SU-DHL-6 (cell line): ENCODE results near the gene HAGHL.

Experiments used
- CTCF ChIP-seq: fragments of 200-600 bp; sonication (generic); IDR thresholded peaks from one replicate; pipeline ENCODE4 v1.5.1; 2017; ENCODE audit warnings: antibody characterized with exemption, mild to moderate bottlenecking, low read length, moderate library complexity; ENCODE audit not compliant: insufficient read depth, poor library complexity, severe bottlenecking
- EZH2phosphoT487 ChIP-seq: fragments of 200-600 bp; sonication (generic), shearing (Covaris generic); conservative IDR thresholded peaks from 2 replicates; pipeline ENCODE4 v1.6.1; 2018; ENCODE audit warnings: mild to moderate bottlenecking, antibody characterized with exemption, low read length, moderate library complexity, mixed read lengths

GRCh38 chr16:754656-755055 is 27.8 kb downstream of the HAGHL start:
- TF ChIP-seq EZH2phosphoT487 (no peak), CTCF (no peak)
